Endothelial cell of umbilical vein (primary cell): ENCODE data around the gene TMIE. TPM values are rescaled to one million over a fixed set of nuclear protein-coding genes. Genes with fewer than 3 reads are reported as not detected.

ENCODE experiments used
- BruUV-seq: library from RNA; stranded (reverse); fragments of 400-500 nt; replicated peaks from 2 replicates; lab custom pipeline; 2021; lab: Mats Ljungman, UMichigan
- CTCF ChIA-PET: fragments of 300-600, 350-600 bp; sonication (Branson Sonifier 250); formaldehyde crosslinking; loops from one replicate; lab custom pipeline; 2021; ENCODE audit warnings: antibody characterized with exemption, inconsistent platforms; lab: Charles Lee
- POLR2A ChIA-PET: fragments of 300-600, 350-600 bp; sonication (Branson Sonifier 250); formaldehyde crosslinking; loops from one replicate; lab custom pipeline; 2021; ENCODE audit warnings: antibody characterized with exemption, inconsistent platforms; lab: Charles Lee
- DNase-seq: peaks from one replicate; pipeline ENCODE4 v3.0.0-alpha.2; 2011; ENCODE audit warnings: low read depth, low spot score
- FAIRE-seq: peaks from 2 replicates; lab custom pipeline; 2011; peaks lifted over from hg19 to GRCh38; lab: Jason Lieb, UNC
- H2AFZ ChIP-seq: 2 replicates; pipeline ENCODE4 v1.6.0; 2012; ENCODE audit warnings: low read depth, low read length, control low read depth, inconsistent platforms
- H3K27ac ChIP-seq: 2 replicates; pipeline ENCODE4 v1.5.1; 2011; ENCODE audit warnings: low read depth, mild to moderate bottlenecking, control low read depth, low read length, moderate library complexity; ENCODE audit not compliant: insufficient read depth
- H3K27me3 ChIP-seq, 2 experiments: 2 replicates each; pipeline versions ENCODE4 v1.6.0 to v1.6.1; 2011; ENCODE audit warnings: low read length in 2 of 2, mixed read lengths in 1 of 2; ENCODE audit not compliant: control insufficient read depth in 2 of 2, insufficient read depth in 2 of 2
- H3K36me3 ChIP-seq, 2 experiments: 2 replicates in 1 of 2; 3 replicates in 1 of 2; pipeline ENCODE4 v1.5.1; 2011; ENCODE audit warnings: low read length in 2 of 2, mild to moderate bottlenecking in 1 of 2, moderate library complexity in 1 of 2; ENCODE audit not compliant: control insufficient read depth in 2 of 2, insufficient read depth in 2 of 2; ENCODE audit errors: extremely low read depth in 1 of 2
- H3K4me1 ChIP-seq: 3 replicates; pipeline ENCODE4 v1.5.1; 2011; ENCODE audit warnings: mild to moderate bottlenecking, low read length; ENCODE audit not compliant: control insufficient read depth, insufficient read depth; ENCODE audit errors: extremely low read depth
- H3K4me2 ChIP-seq: 2 replicates; pipeline ENCODE4 v1.6.1; 2011; ENCODE audit warnings: low read length, control low read depth, mixed read lengths; ENCODE audit not compliant: insufficient read depth
- H3K4me3 ChIP-seq, 3 experiments: fragments of 200-600 bp in 1 of 3; sonication (generic), shearing (Covaris generic) in 1 of 3; replicated peaks in 1 of 3; 2 replicates each; pipeline ENCODE4 v1.5.1; 2011 to 2016; ENCODE audit warnings: control low read depth in 3 of 3, low read length in 3 of 3, mild to moderate bottlenecking in 2 of 3, inconsistent platforms in 1 of 3, low read depth in 1 of 3, moderate library complexity in 1 of 3; ENCODE audit not compliant: insufficient read depth in 1 of 3
- H3K79me2 ChIP-seq: 2 replicates; pipeline ENCODE4 v1.6.0; 2012; ENCODE audit warnings: low read length, inconsistent platforms; ENCODE audit not compliant: control insufficient read depth, insufficient read depth
- H3K9ac ChIP-seq: replicated peaks from 2 replicates; pipeline ENCODE3; 2011; ENCODE audit warnings: low read length, control low read depth; ENCODE audit not compliant: insufficient read depth; ENCODE audit errors: extremely low read depth
- H3K9me1 ChIP-seq: replicated peaks from 3 replicates; pipeline ENCODE4 v1.6.0; 2011; ENCODE audit warnings: mild to moderate bottlenecking, low read length; ENCODE audit not compliant: control insufficient read depth, insufficient read depth; ENCODE audit errors: extremely low read depth
- H3K9me3 ChIP-seq: replicated peaks from 2 replicates; pipeline ENCODE4 v1.5.1; 2012; ENCODE audit warnings: low read length, inconsistent platforms; ENCODE audit not compliant: control insufficient read depth, insufficient read depth
- H4K20me1 ChIP-seq: replicated peaks from 2 replicates; pipeline ENCODE3; 2011; ENCODE audit warnings: mild to moderate bottlenecking, low read length; ENCODE audit not compliant: control insufficient read depth, insufficient read depth; ENCODE audit errors: extremely low read depth
- CTCF ChIP-seq, 2 donors: IDR thresholded peaks; 1 replicate in 1 of 2; 2 replicates in 1 of 2; pipeline ENCODE4 v1.5.1; 2011; ENCODE audit warnings: low read length in 2 of 2, mild to moderate bottlenecking in 2 of 2, moderate library complexity in 2 of 2, control low read depth in 1 of 2, inconsistent platforms in 1 of 2, low read depth in 1 of 2; ENCODE audit not compliant: insufficient read depth in 1 of 2; ENCODE audit errors: extremely low read depth in 1 of 2
- EZH2 ChIP-seq: IDR thresholded peaks from 2 replicates; pipeline ENCODE4 v1.6.1; 2012; ENCODE audit warnings: borderline replicate concordance, low read depth, mild to moderate bottlenecking, moderate library complexity, low read length, inconsistent platforms; ENCODE audit not compliant: severe bottlenecking
- MAX ChIP-seq: IDR thresholded peaks from 2 replicates; pipeline ENCODE4 v1.6.1; 2011; ENCODE audit not compliant: insufficient read depth, insufficient read length
- POLR2AphosphoS5 ChIP-seq: IDR thresholded peaks from 2 replicates; pipeline ENCODE4 v1.6.1; 2012; ENCODE audit warnings: low read depth, mild to moderate bottlenecking, control low read depth, low read length, moderate library complexity; ENCODE audit not compliant: insufficient read depth
- dilution Hi-C: fragments of 300-500 bp; cut with MboI; formaldehyde crosslinking; loops from one replicate; pipeline ENCODE4 v1.15.0; 2019; ENCODE audit warnings: low sequenced_read_pairs; ENCODE audit not compliant: extremely low pct_ligation_motif_present
- intact Hi-C: fragments of 100-400 bp; cut with micrococcal nuclease; formaldehyde crosslinking; loops from one replicate; pipeline ENCODE4 v1.10.0; 2022
- polyA plus RNA-seq, 4 experiments: library from polyadenylated mRNA; depleted of rRNA in 3 of 4; stranded (reverse) in 3 of 4; unstranded in 1 of 4; fragments of >200 nt; gene quantifications; 2 replicates each; pipeline versions ENCODE4 v1.2.1 to v1.2.3, GENCODE V29; 2011 to 2012; ENCODE audit warnings: missing spikeins in 1 of 4
- total RNA-seq: library from RNA; stranded (reverse); gene quantifications from 2 replicates; pipeline ENCODE4 v1.2.3, GENCODE V29; 2021

TMIE gene
- total and polyA plus RNA-seq, 2 donors (not counting 3 experiments of a cell fraction or from before 2014, with no cell fraction given): 0.15 to 0.27 TPM

GRCh38 chr3:46700772-46701171 is 420 bp upstream of the TMIE start:
- H4K20me1 ChIP-seq: no peaks in the 10 kb centered on the region
- POLR2A ChIA-PET: no interaction called here
- no peak overlapping the region for H3K27ac ChIP-seq
- dilution Hi-C loops: no loop called here
- H3K9ac ChIP-seq: no peak overlapping the region
- no peaks in the 10 kb centered on the region for H3K9me1 ChIP-seq
- BruUV-seq: no TSS peak
- no peak for DNase-seq
- H3K4me2 ChIP-seq: no peak overlapping the region
- FAIRE-seq: no peak
- no peak overlapping the region for H3K4me3 ChIP-seq
- no peaks in the 10 kb centered on the region for H3K9me3 ChIP-seq
- intact Hi-C loops: loop anchor here (10.0 kb wide), 2 partner anchors 294 to 674 kb away; no protein-coding TSS in a partner anchor
- peaks cover 8% of the 10 kb centered on the region for H3K4me1 ChIP-seq
- no peak overlapping the region for H2AFZ ChIP-seq
- CTCF ChIA-PET: interaction anchor here (3.5 kb wide), 1 partner anchor 208 kb away, joined by 25 read pairs; no protein-coding TSS in a partner anchor
- H3K27me3 ChIP-seq: peaks cover 6 to 7% of the 10 kb centered on the region in 2 experiments
- TF ChIP-seq MAX: no peak
- no peak for TF ChIP-seq CTCF (IDR thresholded peaks at IDR 0.05; ENCODE audit: extremely low read depth in 1 of 2, insufficient read depth in 1 of 2, low read depth in 1 of 2, low read length in 2 of 2)
- TF ChIP-seq POLR2AphosphoS5: no peak
- TF ChIP-seq EZH2: no peak
- no peaks in the 10 kb centered on the region for H3K36me3 ChIP-seq
- no peaks in the 10 kb centered on the region for H3K79me2 ChIP-seq
